Psoas muscle (tissue), 8 donors: ENCODE results near the gene PYDC1. TPM values are rescaled to one million over a fixed set of nuclear protein-coding genes. Genes with fewer than 3 reads are reported as not detected.
A peak's percentile ranks its signal among the peaks of the same experiment; 100 is the strongest.
"Not testable (repeated sequence)": the region's sequence is repeated elsewhere in the genome, so short reads cannot be mapped to it uniquely, and the experiment has no call there.

ENCODE experiments used
- ATAC-seq, 4 donors: fragments of 200-7000 bp; cut with Tn5 transposase; one replicate each; pipeline ENCODE4 v1.9.1; 2020; ENCODE audit warnings: moderate library complexity in 3 of 4, mild to moderate bottlenecking in 2 of 4
- DNase-seq, 2 donors: peaks; one replicate each; pipeline ENCODE4 v3.0.0-alpha.2; 2020
- H3K27ac ChIP-seq: fragments of 200-600 bp; one replicate; pipeline ENCODE4 v1.8.0; 2022
- H3K27me3 ChIP-seq, 3 donors: fragments of 200-600 bp in 1 of 3; one replicate each; pipeline versions ENCODE4 v1.6.1 to v1.8.0; 2013 to 2022; ENCODE audit warnings: low read length in 2 of 3, mild to moderate bottlenecking in 2 of 3, moderate library complexity in 1 of 3; ENCODE audit not compliant: insufficient read depth in 3 of 3
- H3K36me3 ChIP-seq, 2 donors: fragments of 200-600 bp in 1 of 2; one replicate each; pipeline versions ENCODE4 v1.6.1 to v1.8.0; 2013 to 2022; ENCODE audit warnings: low read depth in 1 of 2, mild to moderate bottlenecking in 1 of 2, moderate library complexity in 1 of 2; ENCODE audit not compliant: insufficient read depth in 1 of 2
- H3K4me1 ChIP-seq: fragments of 200-600 bp; one replicate; pipeline ENCODE4 v1.8.0; 2022
- H3K4me3 ChIP-seq: fragments of 200-600 bp; one replicate; pipeline ENCODE4 v1.8.0; 2022; ENCODE audit warnings: mild to moderate bottlenecking
- H3K9me3 ChIP-seq: fragments of 200-600 bp; one replicate; pipeline ENCODE4 v1.8.0; 2022
- WGBS, 3 donors: extraction: QIAGEN DNeasy Blood & Tissue Kit; methylation state at CpG; one replicate each; pipeline versions ENCODE4 v1.1.6 to v1.1.7; 2013; 5-methylcytosine and 5-hydroxymethylcytosine counted together
- intact Hi-C, 2 donors: fragments of 100-400 bp; cut with DNase I; formaldehyde crosslinking; loops; one replicate each; pipeline versions ENCODE4 v1.11.0 to v1.14.2; 2022
- polyA plus RNA-seq, 3 donors: library from polyadenylated mRNA; stranded (reverse); fragments of 200-250 nt; gene quantifications; one replicate each; pipeline ENCODE4 v1.2.3, GENCODE V29; 2013
- total RNA-seq, 4 donors: library from RNA; stranded (reverse); fragmentation: NEBNext Ultra II Directional in 2 of 4; extraction: Animal tissue kit (Norgen Biotek cat#: 25700) in 2 of 4; gene quantifications; one replicate each; pipeline versions ENCODE4 v1.2.1 to v1.2.4, GENCODE V29; 2021 to 2023
- TF ChIP-seq, protein P1 (sequence below): fragments of 200-600 bp; IDR thresholded peaks from one replicate; pipeline ENCODE4 v1.8.0; 2022; ENCODE audit warnings: antibody characterized with exemption
- donor health status: healthy with polysubstance abuse.
- donor health status: DM: no; HTN: no; CAD: no; lungs with moderate emphysema.
- donor health status: Bipolar disorder and iron deficiency.
- donor health status: healthy.
- donor health status: DM: yes; HTN: yes; CAD: no.
- donor health status: DM: no; HTN: no; CAD: no.
- donor health status: DM: no; HTN: no; CAD: no.
- donor health status: DM: yes; HTN: yes; CAD: no.

Gene PYDC1
- total and polyA plus RNA-seq, 7 donors: not detected

DNA sequence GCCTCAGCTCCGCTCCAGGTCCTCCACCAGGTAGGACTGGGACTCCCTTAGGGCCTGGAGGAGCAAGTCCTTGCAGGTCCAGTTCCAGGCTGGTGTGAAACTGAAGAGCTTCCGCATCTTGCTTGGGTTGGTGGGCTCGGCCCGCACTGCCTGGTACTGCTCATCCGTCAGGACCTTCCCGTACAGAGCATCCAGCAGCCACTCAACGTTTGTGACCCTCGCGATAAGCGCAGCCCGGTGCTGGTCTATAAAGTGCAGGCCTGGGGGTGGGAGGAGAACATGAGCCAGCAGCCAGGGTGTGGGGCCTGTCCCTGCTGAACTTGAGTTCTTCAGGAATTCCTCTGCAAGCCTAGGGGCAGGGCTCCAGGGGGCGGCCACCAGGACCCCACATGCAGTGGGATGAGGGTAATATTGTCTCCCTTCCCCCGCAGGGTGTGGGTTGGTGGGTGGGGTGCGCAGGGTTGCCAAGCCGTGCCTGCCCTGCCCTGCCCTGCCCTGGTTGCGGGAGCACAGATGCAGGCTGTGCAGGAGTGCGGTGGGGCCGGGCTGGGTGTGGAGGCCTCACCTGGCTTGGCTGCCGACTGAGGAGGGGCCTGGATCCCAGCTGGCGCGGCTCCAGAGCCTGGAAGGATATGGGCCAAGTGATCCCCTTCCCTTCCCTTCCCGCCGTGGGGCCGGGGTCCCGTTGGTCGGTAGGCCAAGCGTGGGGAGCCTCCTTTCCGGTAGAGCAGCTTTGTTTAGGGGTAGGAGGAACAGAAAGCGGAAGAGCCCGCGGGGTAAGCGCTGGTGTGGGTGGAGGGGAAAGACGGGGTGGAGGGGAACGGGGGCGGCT is 15.1 kb downstream of the PYDC1 start:
- WGBS, 3 donors: 29 to 34% (median 31%) methylated on average over 26 to 35 of the region's 35 CpGs
- Histone ChIP-seq H3K4me1 (peaks cover 11% of the 10 kb centered on the region), H3K36me3 (peaks cover 0 to 33% of the 10 kb centered on the region in 2 donors), H3K27ac (no peak overlapping the region), H3K9me3 (no peaks in the 10 kb centered on the region), H3K4me3 (peak overlapping the region; percentile 67), H3K27me3 (no peaks in the 10 kb centered on the region)
- ATAC-seq (peak; percentile 49 to 57 (median 56)), DNase-seq (peak; percentile 37 to 66)
- intact Hi-C loops: no loop called here
- TF ChIP-seq, protein P1, sequence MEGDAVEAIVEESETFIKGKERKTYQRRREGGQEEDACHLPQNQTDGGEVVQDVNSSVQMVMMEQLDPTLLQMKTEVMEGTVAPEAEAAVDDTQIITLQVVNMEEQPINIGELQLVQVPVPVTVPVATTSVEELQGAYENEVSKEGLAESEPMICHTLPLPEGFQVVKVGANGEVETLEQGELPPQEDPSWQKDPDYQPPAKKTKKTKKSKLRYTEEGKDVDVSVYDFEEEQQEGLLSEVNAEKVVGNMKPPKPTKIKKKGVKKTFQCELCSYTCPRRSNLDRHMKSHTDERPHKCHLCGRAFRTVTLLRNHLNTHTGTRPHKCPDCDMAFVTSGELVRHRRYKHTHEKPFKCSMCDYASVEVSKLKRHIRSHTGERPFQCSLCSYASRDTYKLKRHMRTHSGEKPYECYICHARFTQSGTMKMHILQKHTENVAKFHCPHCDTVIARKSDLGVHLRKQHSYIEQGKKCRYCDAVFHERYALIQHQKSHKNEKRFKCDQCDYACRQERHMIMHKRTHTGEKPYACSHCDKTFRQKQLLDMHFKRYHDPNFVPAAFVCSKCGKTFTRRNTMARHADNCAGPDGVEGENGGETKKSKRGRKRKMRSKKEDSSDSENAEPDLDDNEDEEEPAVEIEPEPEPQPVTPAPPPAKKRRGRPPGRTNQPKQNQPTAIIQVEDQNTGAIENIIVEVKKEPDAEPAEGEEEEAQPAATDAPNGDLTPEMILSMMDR: no peak

DNA sequence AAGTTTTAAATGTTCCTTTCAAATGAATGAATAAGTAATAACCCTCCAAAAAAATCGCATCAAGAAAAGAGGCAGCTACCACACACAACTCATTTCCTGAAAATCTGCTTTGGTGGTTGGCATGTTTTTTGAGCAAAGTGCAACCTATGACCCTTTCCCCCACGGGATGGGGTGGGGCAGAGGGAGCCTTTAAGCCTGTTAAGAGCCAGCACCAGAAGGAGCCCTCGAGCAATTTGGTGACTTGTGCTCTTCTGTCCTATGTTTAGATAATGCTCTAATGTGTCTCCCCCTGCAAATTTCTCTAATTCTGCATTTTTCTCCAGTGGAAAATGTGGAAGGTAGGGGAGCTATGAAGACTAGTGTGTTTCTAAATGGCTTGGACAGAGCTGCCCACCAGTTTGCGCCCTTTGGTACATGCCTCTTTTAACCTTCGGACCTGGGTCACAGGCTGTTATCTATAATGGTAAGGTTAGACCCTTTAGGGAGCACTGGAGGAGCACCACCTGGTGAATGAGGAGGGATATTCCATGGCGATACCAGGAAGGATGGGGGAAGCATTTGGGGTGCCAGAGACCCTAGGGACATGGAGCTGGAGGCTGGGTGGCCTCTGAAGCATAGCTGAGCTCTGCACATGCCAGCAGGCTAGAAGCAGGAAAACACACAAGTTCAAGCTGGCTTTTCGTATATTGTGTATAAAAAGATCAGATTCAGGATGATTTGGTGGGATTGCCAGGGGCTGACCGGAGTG is 15.9 kb downstream of the PYDC1 start:
- DNase-seq: no peak
- Histone ChIP-seq H3K27ac (no peak overlapping the region), H3K36me3 (peaks cover 0 to 41% of the 10 kb centered on the region in 2 donors), H3K4me3 (peak overlapping the region; percentile 67), H3K4me1 (peaks cover 11% of the 10 kb centered on the region), H3K9me3 (no peaks in the 10 kb centered on the region), H3K27me3 (no peaks in the 10 kb centered on the region)
- peak in 3 of 4 donors; percentile 2 to 14 (median 10) for ATAC-seq
- TF ChIP-seq, protein P1: no peak
- 61 to 73% (median 68%) methylated on average over 8 of the region's 8 CpGs for WGBS, 3 donors
- intact Hi-C loops: no loop called here

DNA sequence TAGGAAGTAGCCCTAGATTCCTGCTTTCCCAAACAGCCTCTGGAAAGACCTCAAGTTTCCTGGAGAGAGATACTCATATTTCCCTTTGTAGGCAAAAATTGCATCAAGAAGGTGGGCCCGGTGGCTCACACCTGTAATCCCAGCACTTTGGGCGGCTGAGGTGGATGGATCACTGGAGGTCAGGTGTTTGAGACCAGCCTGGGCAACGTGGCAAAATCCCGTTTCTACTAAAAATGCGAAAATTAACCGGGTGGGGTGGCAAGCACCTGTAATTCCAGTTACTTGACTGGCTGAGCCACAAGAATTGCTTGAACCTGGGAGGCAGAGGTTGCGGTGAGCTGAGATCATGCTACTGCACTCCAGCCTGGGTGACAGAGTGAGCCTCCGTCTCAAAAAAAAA is 16.8 kb downstream of the PYDC1 start:
- Histone ChIP-seq H3K36me3 (peaks cover 0 to 49% of the 10 kb centered on the region in 2 donors), H3K4me1 (peaks cover 11% of the 10 kb centered on the region)
- ATAC-seq, H3K4me3 ChIP-seq, H3K9me3 ChIP-seq, H3K27ac ChIP-seq, H3K27me3 ChIP-seq, intact Hi-C loops, DNase-seq: not testable (repeated sequence)
- 79 to 92% (median 84%) methylated on average over 7 to 8 of the region's 8 CpGs for WGBS, 3 donors

DNA sequence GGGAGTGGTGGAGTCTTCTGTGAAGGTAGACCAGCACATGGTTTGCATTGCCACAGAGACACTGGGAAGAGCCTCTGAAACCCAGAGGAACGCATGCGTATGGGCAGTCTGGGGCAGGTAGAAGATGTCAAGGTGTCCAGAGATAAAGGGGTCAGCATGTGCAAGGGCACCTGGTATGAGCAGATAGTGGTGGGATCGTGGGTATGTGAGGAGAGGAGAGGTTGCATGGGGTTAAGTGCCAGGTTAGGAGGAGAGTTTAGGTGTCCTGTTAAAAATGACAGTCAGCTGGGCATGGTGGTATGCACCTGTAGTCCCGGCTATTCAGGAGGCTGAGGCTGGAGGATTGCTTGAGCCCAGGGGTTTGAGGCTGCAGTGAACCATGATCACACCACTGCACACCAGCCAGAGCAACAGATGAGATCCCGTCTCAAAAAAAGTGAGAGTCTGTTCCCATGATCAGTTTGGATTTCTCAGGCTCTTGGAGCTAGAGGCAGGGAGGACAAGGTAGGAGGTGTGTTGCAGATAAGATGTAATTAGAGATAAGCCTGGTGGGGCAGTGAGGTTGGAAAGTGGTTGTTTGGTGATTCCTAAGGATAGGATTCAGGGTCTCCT is 17.4 kb downstream of the PYDC1 start:
- TF ChIP-seq, protein P1: no peak
- 90 to 95% (median 92%) methylated on average over 5 of the region's 5 CpGs for WGBS, 3 donors
- ATAC-seq (no peak), DNase-seq (no peak)
- H3K4me3 ChIP-seq: no peak overlapping the region
- intact Hi-C loops: no loop called here
- peaks cover 11% of the 10 kb centered on the region for H3K4me1 ChIP-seq
- H3K9me3 ChIP-seq: no peaks in the 10 kb centered on the region
- H3K36me3 ChIP-seq: peaks cover 3 to 55% of the 10 kb centered on the region in 2 donors
- no peak overlapping the region for H3K27ac ChIP-seq
- no peaks in the 10 kb centered on the region for H3K27me3 ChIP-seq
